NAMALWA (cell line): ENCODE data around the gene IFNL2.
"Not testable (repeated sequence)": the region's sequence is repeated elsewhere in the genome, so short reads cannot be mapped to it uniquely, and the experiment has no call there.

Source experiments
- DNase-seq: peaks from one replicate; pipeline ENCODE4 v3.0.0-alpha.2; 2015; ENCODE audit warnings: low spot score

The IFNL2 gene

DNA sequence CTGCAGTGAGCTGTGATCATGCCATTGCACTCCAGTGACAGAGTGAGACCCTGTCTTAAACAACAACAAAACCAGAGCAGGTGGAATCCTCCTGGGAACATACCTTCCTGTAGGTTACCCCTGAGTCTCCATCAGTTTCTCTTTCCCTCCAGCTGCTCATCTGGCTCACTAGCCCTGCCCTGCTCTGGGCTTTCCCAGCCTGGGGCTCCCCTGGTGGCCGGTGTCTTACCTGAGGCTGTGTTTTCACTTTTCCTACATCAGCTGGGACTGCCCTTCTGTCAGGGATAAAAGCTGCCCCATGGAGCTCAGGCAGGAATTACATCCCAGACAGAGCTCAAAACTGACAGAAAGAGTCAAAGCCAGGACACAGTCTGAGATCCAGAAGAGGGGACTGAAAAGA is at the start of gene IFNL2:
Gene IFNL2, plus strand, starts transcription at position 312 of the 400 bp plus-strand sequence. CDS start 173 bp downstream, outside the sequence.
- DNase-seq = not testable (repeated sequence)

DNA sequence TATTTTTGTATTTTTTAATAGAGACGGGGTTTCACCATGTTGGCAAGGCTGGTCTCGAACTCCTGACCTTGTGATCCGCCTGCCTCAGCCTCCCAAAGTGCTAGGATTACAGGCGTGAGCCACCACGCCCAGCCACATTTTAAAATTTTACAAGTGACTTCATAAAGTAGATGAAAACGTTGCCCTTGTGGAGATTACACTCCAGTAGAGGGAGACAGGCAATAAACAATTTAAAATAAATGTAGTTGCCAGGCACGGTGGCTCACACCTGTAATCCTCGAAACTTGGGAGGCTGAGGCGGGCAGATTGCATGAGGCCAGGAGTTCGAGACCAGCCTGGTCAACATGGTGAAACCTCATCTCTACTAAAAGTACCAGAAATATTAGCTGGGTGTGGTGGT is 49.1 kb upstream of the IFNL2 start:
- not testable (repeated sequence) for DNase-seq

DNA sequence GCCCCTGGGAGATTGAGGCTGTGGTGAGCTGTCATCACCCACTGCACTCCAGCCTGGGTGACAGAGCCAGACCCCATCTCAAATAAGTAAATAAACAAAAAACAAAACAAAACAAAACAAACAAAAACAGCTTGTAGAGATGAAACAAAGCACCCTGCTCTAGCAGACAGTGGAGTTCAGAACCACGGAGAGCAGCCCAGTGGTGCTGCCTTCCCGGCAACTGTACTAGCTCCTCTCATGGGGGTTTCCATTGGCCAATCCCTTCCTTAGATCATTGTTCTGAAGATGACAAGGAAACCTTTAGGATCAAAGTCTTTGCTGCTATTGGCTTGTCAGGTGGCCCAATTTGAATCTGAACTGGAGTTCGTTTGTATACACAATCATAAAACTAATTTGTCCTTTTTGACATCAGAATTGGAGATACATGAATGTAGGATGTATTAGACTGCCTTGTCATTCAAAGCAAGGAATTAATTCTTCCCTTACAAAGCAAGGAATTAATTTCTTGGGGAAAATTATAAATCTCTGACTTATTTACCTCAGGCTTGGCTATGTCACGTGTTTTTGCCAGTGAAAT is 44.4 kb upstream of the IFNL2 start:
- DNase-seq = peak; percentile 45

DNA sequence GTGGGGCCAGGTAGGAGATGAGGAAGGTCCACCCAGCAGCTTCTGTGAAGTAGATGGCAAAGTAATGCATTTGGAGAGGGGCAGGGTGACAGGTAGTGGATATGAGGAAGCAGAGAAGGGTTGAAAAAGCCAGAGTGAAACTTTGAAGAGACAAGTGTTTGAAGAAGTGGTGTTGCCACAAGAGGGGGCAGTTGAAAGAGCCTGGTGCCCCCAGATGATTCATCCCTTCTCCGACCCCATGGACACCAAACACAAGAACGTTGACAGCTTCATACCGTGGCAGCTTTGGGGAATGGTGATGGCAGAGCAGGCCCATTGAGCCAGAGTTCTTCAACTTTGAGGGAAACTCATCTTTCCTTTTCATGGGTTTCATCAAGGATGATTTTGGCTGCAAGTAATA is 43.3 kb upstream of the IFNL2 start:
- peak; percentile 35 for DNase-seq

DNA sequence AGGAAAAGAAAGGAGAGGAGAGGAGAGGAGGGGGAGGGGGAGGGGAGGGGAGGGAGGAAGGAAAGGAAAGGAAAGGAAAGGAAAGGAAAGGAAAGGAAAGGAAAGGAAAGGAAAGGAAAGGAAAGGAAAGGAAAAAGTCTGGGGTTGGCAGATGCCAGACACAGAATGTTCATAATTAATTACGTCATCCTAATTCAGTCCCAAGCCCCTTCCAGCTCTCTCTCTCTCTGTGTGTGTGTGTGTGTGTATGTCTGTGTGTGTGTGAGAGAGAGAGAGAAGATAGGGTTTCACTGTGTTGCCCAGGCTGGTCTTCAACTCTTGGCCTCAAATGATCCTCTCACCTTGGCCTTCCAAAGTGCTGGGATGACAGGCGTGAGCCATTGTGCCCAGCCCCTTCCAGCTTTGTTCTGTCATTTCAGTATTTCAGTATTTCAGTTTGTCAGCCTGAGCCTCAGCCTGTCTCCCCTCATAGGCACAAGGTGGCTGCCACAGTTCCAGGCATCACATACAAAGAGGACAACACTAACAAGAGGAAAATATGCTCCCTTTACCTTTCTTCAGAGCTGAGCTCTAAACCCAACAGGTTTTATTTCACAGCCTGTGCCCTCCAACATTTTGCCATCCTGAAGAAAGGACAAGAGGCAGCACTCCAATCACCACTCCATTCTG is 38.0 kb upstream of the IFNL2 start:
- DNase-seq = no peak

- no peak for DNase-seq
These were observed 35.5 kb upstream of the IFNL2 start for GRCh38 chr19:39232708-39233107.

- no peak for DNase-seq
These were observed 31.7 kb upstream of the IFNL2 start for GRCh38 chr19:39236527-39236926.

DNA sequence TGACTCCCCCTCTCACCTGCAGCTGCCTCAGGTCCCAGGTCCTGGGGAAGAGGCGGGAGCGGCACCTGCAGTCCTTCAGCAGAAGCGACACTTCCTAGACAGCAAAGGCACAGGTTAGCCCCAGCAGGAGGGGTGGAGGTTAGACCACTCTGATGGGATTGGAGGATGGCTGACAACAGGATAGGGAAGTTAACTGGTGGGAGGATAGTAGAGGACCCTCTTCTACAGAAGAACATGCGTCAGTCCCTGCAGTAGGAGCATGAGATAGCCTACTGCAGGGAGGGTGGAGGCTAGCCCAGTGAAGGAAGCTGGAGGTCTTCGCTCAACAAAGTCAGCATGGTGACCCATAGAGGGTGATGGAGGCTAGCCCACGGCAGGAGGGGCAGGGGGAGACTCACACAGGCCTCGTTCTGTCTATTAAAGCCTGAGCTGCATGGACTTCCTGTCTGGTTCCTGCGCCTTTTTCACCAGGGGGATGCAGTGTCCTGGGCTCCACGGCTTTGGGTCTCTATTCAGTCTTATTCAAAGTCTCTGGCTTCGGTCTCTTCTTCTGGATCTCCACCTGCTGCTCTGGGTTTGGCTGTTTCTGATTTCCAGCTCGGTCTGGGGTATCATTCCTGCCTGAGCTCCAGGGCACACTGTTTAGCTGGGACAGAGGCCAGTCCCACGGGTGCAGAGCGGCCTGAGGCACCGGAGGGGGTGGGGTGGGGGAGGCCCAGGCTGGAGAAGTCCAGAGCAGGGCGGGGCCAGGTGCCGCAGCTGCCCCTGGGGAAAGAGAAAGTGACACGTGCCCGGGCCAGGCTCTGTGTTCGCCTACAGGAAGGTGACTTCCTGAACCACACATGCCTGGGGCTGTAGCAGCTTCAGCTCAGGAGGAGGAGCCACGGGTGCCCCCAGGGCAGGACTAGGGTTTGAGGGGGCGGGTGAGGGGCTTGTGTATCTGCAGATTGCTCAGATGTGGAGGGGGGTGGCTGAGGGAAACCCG is 30.7 kb upstream of the IFNL2 start:
- peak; percentile 64 for DNase-seq

GRCh38 chr19:39238209-39238608 is 30.0 kb upstream of the IFNL2 start:
- DNase-seq = no peak

GRCh38 chr19:39238944-39239343 is 29.3 kb upstream of the IFNL2 start:
- no peak for DNase-seq

- no peak for DNase-seq
These were observed 27.8 kb upstream of the IFNL2 start for GRCh38 chr19:39240421-39240820.

DNA sequence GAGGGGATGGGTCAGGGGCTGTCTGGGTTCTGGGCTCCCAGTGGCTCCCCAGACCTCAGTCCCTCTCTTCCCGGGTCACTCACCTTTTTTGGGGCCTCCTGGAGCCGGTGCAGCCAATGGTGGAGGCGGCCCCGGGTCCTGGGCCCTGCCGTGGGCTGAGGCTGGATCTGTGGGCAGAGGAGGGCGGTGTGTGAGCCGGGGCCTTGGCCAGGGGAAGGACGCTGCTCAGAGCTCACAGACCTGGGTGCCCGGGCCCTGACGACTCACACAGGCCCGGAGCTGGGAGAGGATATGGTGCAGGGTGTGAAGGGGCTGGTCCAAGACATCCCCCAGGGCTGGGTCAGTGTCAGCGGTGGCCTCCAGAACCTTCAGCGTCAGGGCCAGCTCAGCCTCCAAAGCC is 24.5 kb upstream of the IFNL2 start:
- not testable (repeated sequence) for DNase-seq

- DNase-seq = not testable (repeated sequence)
These were observed 23.6 kb upstream of the IFNL2 start, which contains the start of gene IFNL3 for GRCh38 chr19:39244410-39245100. IFNL3 (minus strand) TSS chr19:39245006; CDS start chr19:39244967, 39 bp downstream.

DNA sequence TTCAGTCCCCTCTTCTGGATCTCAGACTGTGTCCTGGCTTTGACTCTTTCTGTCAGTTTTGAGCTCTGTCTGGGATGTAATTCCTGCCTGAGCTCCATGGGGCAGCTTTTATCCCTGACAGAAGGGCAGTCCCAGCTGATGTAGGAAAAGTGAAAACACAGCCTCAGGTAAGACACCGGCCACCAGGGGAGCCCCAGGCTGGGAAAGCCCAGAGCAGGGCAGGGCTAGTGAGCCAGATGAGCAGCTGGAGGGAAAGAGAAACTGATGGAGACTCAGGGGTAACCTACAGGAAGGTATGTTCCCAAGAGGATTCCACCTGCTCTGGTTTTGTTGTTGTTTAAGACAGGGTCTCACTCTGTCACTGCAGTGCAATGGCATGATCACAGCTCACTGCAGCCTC is 23.0 kb upstream of the IFNL2 start:
- DNase-seq = not testable (repeated sequence)

DNA sequence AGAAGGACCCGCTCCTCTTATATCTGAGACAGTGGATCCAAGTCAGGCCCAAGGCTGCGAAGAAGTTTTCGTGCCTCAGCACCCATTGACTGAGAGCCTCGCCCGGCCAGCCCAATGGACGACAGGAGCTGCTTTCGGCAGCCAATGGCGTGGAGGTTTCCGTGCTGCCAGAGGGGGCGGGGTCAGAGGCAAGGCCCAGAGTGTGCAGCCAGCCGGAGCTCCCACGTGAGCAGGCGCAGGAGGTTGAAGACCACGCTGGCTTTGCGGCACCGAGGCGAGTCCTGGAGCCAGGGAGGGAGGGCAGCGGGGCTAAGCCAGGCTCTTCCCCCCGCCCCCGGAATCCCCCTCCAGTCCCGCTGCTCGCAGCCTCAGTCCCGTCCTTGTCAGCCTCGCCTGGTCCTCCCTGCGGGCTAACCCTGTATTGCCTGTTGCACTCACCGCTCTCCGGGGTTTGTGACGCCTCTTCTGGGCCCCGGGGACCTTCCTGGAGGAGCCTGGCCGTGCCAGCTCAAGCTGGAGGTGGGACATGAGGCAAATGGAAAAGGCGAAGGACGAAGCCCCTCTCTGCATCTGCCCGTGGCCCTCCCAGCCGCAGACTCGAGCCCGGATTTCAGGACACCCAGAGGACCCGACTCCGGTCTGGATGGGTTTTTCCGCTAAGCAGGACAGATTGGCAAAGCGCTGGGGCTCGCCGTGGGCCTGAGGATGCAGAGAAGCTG is 21.1 kb upstream of the IFNL2 start:
- DNase-seq = no peak

DNA sequence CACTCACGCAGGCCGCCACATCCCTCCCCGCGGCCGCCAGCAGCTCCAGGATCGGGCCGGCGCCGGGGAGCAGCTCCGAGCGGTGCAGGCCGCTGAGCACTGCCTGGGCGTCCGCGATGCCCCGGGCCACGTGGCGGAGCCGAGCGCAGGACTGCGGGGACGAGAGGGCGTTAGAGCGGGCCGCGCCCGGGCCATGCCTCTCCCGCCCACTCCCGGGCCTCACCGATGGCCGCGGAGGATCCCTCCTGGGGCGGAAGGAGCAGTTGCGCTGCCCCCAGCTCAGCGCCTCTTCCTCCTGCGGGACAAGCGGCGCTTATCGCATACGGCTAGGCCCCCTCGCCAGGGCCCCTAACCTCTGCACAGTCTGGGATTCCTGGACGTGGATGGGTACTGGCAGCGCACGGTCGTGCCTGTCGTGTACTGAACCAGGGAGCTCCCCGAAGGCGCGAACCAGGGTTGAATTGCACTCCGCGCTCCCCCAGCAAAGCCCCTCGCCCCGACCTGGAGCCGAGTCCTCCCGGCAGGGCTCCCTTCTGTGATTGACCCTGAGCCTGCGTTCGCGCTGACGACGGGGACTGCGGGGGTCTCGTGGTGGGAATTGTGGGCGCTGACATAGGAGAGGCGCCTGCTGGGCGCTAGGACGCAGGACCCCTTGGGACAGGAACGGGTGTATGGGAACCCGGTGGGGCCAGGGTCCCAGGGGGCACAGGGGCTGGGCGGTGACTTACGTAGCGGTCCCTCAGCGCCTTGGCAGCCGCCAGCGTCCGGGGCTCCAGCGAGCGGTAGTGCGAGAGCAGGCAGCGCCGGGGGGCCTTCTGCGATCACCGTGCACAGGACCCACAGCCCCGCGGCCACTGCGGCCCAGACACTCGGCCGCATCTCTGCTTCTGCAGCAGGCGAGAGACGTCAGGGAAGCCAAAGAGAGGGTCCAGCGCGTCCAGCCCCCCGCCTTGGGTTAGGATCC is 20.2 kb upstream of the IFNL2 start:
- no peak for DNase-seq

GRCh38 chr19:39248806-39249205 is 19.4 kb upstream of the IFNL2 start, which contains the start of gene IFNL4:
IFNL4 (minus strand) TSS chr19:39248856.
- no peak for DNase-seq

GRCh38 chr19:39251081-39251480 is 17.1 kb upstream of the IFNL2 start:
- DNase-seq = no peak

GRCh38 chr19:39251846-39252245 is 16.4 kb upstream of the IFNL2 start:
- no peak for DNase-seq

DNA sequence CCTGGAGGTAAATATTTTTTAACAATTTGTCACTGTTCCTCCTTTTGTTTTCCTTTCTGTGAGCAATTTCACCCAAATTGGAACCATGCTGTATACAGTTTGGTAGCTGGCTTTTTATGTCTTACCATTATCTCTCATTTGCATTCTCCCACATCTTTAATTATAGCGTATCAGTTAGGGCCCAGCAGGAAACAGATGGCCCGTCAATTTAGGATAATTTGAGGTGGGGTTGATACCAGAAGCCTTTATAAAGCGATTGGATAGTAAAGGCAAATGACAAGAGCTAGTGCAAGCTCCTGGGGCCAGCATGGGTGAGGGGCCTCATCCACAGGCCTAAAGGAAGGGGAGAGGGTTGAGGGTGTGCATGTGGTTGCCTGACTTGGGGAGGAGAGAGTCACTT is 15.7 kb upstream of the IFNL2 start:
- DNase-seq = no peak
